MM.1S (cell line): ENCODE data around the gene GALNT10.

Experiments used
- DNase-seq: peaks from one replicate; pipeline ENCODE4 v3.0.0-alpha.2; 2015
- H2AFZ ChIP-seq: fragments of 300-600 bp; sonication (generic); 2 replicates; pipeline ENCODE4 v1.6.0; 2016; ENCODE audit warnings: antibody characterized with exemption, low read length
- H3F3A ChIP-seq: fragments of 300-600 bp; sonication (generic); 2 replicates; pipeline ENCODE4 v1.6.1; 2016; ENCODE audit warnings: mild to moderate bottlenecking, antibody characterized with exemption, low read length, moderate library complexity, mixed read lengths; ENCODE audit not compliant: insufficient read depth
- H3K27ac ChIP-seq: fragments of 300-600 bp; sonication (generic); 2 replicates; pipeline ENCODE4 v1.5.1; 2016; ENCODE audit warnings: mild to moderate bottlenecking, low read length
- H3K27me3 ChIP-seq: fragments of 300-600 bp; sonication (generic); replicated peaks from 2 replicates; pipeline ENCODE4 v1.6.0; 2016; ENCODE audit warnings: low read length; ENCODE audit not compliant: insufficient read depth
- H3K36me3 ChIP-seq: fragments of 300-600 bp; sonication (generic); replicated peaks from 2 replicates; pipeline ENCODE4 v1.6.1; 2016; ENCODE audit warnings: mild to moderate bottlenecking, low read length, mixed read lengths; ENCODE audit not compliant: insufficient read depth
- H3K4me1 ChIP-seq: fragments of 300-600 bp; sonication (generic); 2 replicates; pipeline ENCODE4 v1.6.1; 2016; ENCODE audit warnings: low read length, mixed read lengths
- H3K4me2 ChIP-seq: fragments of 300-600 bp; sonication (generic); 2 replicates; pipeline ENCODE4 v1.6.0; 2016; ENCODE audit warnings: low read depth, low read length
- H3K4me3 ChIP-seq: fragments of 300-600 bp; sonication (generic); 2 replicates; pipeline ENCODE4 v1.5.1; 2016; ENCODE audit warnings: low read length, mixed read lengths
- H3K79me2 ChIP-seq: fragments of 300-600 bp; sonication (generic); 2 replicates; pipeline ENCODE4 v1.6.1; 2016; ENCODE audit warnings: mixed run types, low read length, mixed read lengths
- H3K9ac ChIP-seq: fragments of 300-600 bp; sonication (generic); 2 replicates; pipeline ENCODE4 v1.6.1; 2016; ENCODE audit warnings: low read length, mixed read lengths
- H3K9me2 ChIP-seq: fragments of 300-600 bp; sonication (generic); replicated peaks from 2 replicates; pipeline ENCODE4 v1.6.1; 2016; ENCODE audit warnings: mild to moderate bottlenecking, low read length, mixed read lengths; ENCODE audit not compliant: insufficient read depth
- H3K9me3 ChIP-seq: fragments of 300-600 bp; sonication (generic); replicated peaks from 2 replicates; pipeline ENCODE4 v1.6.1; 2016; ENCODE audit warnings: mild to moderate bottlenecking, low read length, mixed read lengths; ENCODE audit not compliant: insufficient read depth
- H4K20me1 ChIP-seq: fragments of 300-600 bp; sonication (generic); 2 replicates; pipeline ENCODE4 v1.6.1; 2016; ENCODE audit warnings: mild to moderate bottlenecking, low read length, moderate library complexity, mixed read lengths; ENCODE audit not compliant: insufficient read depth
- CTCF ChIP-seq: fragments of 300-600 bp; sonication (generic); IDR thresholded peaks from 2 replicates; pipeline ENCODE4 v1.5.1; 2016; ENCODE audit warnings: antibody characterized with exemption, low read length, mixed read lengths
- EZH2 ChIP-seq: fragments of 300-600 bp; sonication (generic); optimal IDR thresholded peaks from 2 replicates; pipeline ENCODE3; 2017; ENCODE audit warnings: low read depth, mild to moderate bottlenecking, antibody characterized with exemption, low read length, mixed read lengths
- EZH2phosphoT487 ChIP-seq: fragments of 300-600 bp; sonication (generic); IDR thresholded peaks from 2 replicates; pipeline ENCODE4 v1.6.1; 2018; ENCODE audit warnings: antibody characterized with exemption, low read length

GALNT10 gene

GRCh38 chr5:154397652-154398406 is 207.3 kb downstream of the GALNT10 start:
- H3K27me3 ChIP-seq: no peaks in the 10 kb centered on the region
- peaks cover 19% of the 10 kb centered on the region for H3F3A ChIP-seq
- TF ChIP-seq EZH2: no peak
- TF ChIP-seq EZH2phosphoT487: no peak
- no peak for TF ChIP-seq CTCF
- DNase-seq: no peak
- no peak overlapping the region for H3K27ac ChIP-seq
- H3K4me2 ChIP-seq: no peak overlapping the region
- H3K9ac ChIP-seq: no peak overlapping the region
- no peaks in the 10 kb centered on the region for H3K79me2 ChIP-seq
- no peaks in the 10 kb centered on the region for H3K9me2 ChIP-seq
- H3K4me3 ChIP-seq: no peak overlapping the region
- no peaks in the 10 kb centered on the region for H3K36me3 ChIP-seq
- no peak overlapping the region for H2AFZ ChIP-seq
- H3K4me1 ChIP-seq: peaks cover 34% of the 10 kb centered on the region
- H4K20me1 ChIP-seq: no peaks in the 10 kb centered on the region
- no peaks in the 10 kb centered on the region for H3K9me3 ChIP-seq

GRCh38 chr5:154400678-154401077 is 210.1 kb downstream of the GALNT10 start:
- no peaks in the 10 kb centered on the region for H3K27me3 ChIP-seq

GRCh38 chr5:154401355-154401754 is 210.8 kb downstream of the GALNT10 start:
- no peak for DNase-seq
- Histone ChIP-seq H4K20me1 (no peaks in the 10 kb centered on the region), H3K9ac (no peak overlapping the region), H2AFZ (no peak overlapping the region), H3K4me1 (peaks cover 8% of the 10 kb centered on the region), H3K9me2 (no peaks in the 10 kb centered on the region), H3K27me3 (no peaks in the 10 kb centered on the region), H3K4me3 (no peak overlapping the region), H3K4me2 (no peak overlapping the region), H3K27ac (no peak overlapping the region), H3K9me3 (no peaks in the 10 kb centered on the region), H3F3A (no peaks in the 10 kb centered on the region), H3K36me3 (no peaks in the 10 kb centered on the region), H3K79me2 (no peaks in the 10 kb centered on the region)
- no peak for TF ChIP-seq EZH2phosphoT487
- TF ChIP-seq EZH2: no peak

More at GRCh38 chr5:154400678-154401077, 210.1 kb downstream of the GALNT10 start:
- H3K79me2 ChIP-seq: no peaks in the 10 kb centered on the region
- no peaks in the 10 kb centered on the region for H3K9me3 ChIP-seq
- H3K27ac ChIP-seq: no peak overlapping the region
- peaks cover 13% of the 10 kb centered on the region for H3K4me1 ChIP-seq
- DNase-seq: no peak
- peaks cover 5% of the 10 kb centered on the region for H3F3A ChIP-seq
- no peak overlapping the region for H3K4me2 ChIP-seq
- no peaks in the 10 kb centered on the region for H3K9me2 ChIP-seq
- H3K36me3 ChIP-seq: no peaks in the 10 kb centered on the region
- TF ChIP-seq CTCF (no peak), EZH2phosphoT487 (no peak), EZH2 (no peak)
- H4K20me1 ChIP-seq: no peaks in the 10 kb centered on the region
- H3K4me3 ChIP-seq: no peak overlapping the region
- no peak overlapping the region for H3K9ac ChIP-seq
- no peak overlapping the region for H2AFZ ChIP-seq

GRCh38 chr5:154401931-154402330 is 211.4 kb downstream of the GALNT10 start:
- H3F3A ChIP-seq: no peaks in the 10 kb centered on the region
- TF ChIP-seq EZH2 (no peak), EZH2phosphoT487 (no peak), CTCF (no peak)
- no peak for DNase-seq
- H3K4me2 ChIP-seq: no peak overlapping the region
- no peak overlapping the region for H3K9ac ChIP-seq
- H3K4me3 ChIP-seq: no peak overlapping the region
- no peaks in the 10 kb centered on the region for H3K79me2 ChIP-seq
- no peaks in the 10 kb centered on the region for H3K36me3 ChIP-seq
- H3K9me3 ChIP-seq: no peaks in the 10 kb centered on the region
- H3K27ac ChIP-seq: no peak overlapping the region
- H2AFZ ChIP-seq: no peak overlapping the region
- no peaks in the 10 kb centered on the region for H4K20me1 ChIP-seq
- no peaks in the 10 kb centered on the region for H3K27me3 ChIP-seq
- peaks cover 7% of the 10 kb centered on the region; the same call in 1 of the 2 replicates for H3K4me1 ChIP-seq
- no peaks in the 10 kb centered on the region for H3K9me2 ChIP-seq
